GM23338 (cell line): ENCODE results near the gene L3MBTL4. TPM values are rescaled to one million over a fixed set of nuclear protein-coding genes. Genes with fewer than 3 reads are reported as not detected.

Experiments used
- ATAC-seq: fragments of 200-7000 bp; cut with Tn5 transposase; 3 replicates; pipeline ENCODE4 v1.9.1; 2020
- DNase-seq: peaks from one replicate; pipeline ENCODE4 v3.0.0-alpha.2; 2015; ENCODE audit warnings: low spot score
- H2AFZ ChIP-seq: fragments of 200-600 bp; sonication (generic); 2 replicates; pipeline ENCODE4 v1.8.0; 2016; ENCODE audit warnings: antibody characterized with exemption, mild to moderate bottlenecking, moderate library complexity
- H3F3A ChIP-seq: fragments of 200-600 bp; sonication (generic); replicated peaks from 2 replicates; pipeline ENCODE4 v1.8.0; 2017; ENCODE audit warnings: antibody characterized with exemption, mixed run types, low read depth
- H3K27ac ChIP-seq: fragments of 200-600 bp; sonication (generic); 2 replicates; pipeline ENCODE4 v1.6.1; 2016; ENCODE audit warnings: low read depth
- H3K27me3 ChIP-seq: fragments of 200-600 bp; sonication (generic); 2 replicates; pipeline ENCODE4 v1.8.0; 2016; ENCODE audit warnings: mild to moderate bottlenecking, mixed run types, moderate library complexity; ENCODE audit not compliant: insufficient read depth
- H3K36me3 ChIP-seq: fragments of 200-600 bp; sonication (generic); 2 replicates; pipeline ENCODE4 v1.8.0; 2016; ENCODE audit warnings: mild to moderate bottlenecking; ENCODE audit not compliant: insufficient read depth
- H3K4me1 ChIP-seq: fragments of 200-600 bp; sonication (generic); 2 replicates; pipeline ENCODE4 v1.8.0; 2016; ENCODE audit warnings: mild to moderate bottlenecking, moderate library complexity; ENCODE audit not compliant: insufficient read depth
- H3K4me2 ChIP-seq: fragments of 200-600 bp; sonication (generic); 2 replicates; pipeline ENCODE4 v1.7.1; 2017; ENCODE audit warnings: mixed run types
- H3K4me3 ChIP-seq: fragments of 200-600 bp; sonication (generic); 2 replicates; pipeline ENCODE4 v1.6.1; 2016; ENCODE audit warnings: mixed run types
- H3K79me2 ChIP-seq: fragments of 200-600 bp; sonication (generic); replicated peaks from 2 replicates; pipeline ENCODE4 v1.8.0; 2017; ENCODE audit warnings: mild to moderate bottlenecking; ENCODE audit not compliant: insufficient read depth
- H3K9me2 ChIP-seq: fragments of 200-600 bp; sonication (generic); 2 replicates; pipeline ENCODE4 v1.8.0; 2017; ENCODE audit not compliant: insufficient read depth
- H4K20me1 ChIP-seq: fragments of 200-600 bp; sonication (generic); replicated peaks from 2 replicates; pipeline ENCODE4 v1.8.0; 2017; ENCODE audit warnings: mild to moderate bottlenecking; ENCODE audit not compliant: insufficient read depth
- H3K27ac Mint-ChIP-seq: 2 replicates; pipeline ENCODE4 v1.8.0; 2020; ENCODE audit warnings: inconsistent platforms, mild to moderate bottlenecking, moderate library complexity, mixed read lengths
- H3K27me3 Mint-ChIP-seq: 3 replicates; pipeline ENCODE4 v1.8.0; 2022; ENCODE audit warnings: low read depth, mild to moderate bottlenecking, moderate library complexity, mixed read lengths, inconsistent platforms; ENCODE audit not compliant: insufficient read depth, poor library complexity
- H3K36me3 Mint-ChIP-seq: 3 replicates; pipeline ENCODE4 v1.8.0; 2021; ENCODE audit warnings: low read depth, mild to moderate bottlenecking, inconsistent platforms, moderate library complexity, mixed read lengths
- H3K4me1 Mint-ChIP-seq: 3 replicates; pipeline ENCODE4 v1.8.0; 2020; ENCODE audit warnings: mild to moderate bottlenecking, inconsistent platforms, mixed read lengths
- H3K4me3 Mint-ChIP-seq: 3 replicates; pipeline ENCODE4 v1.8.0; 2021; ENCODE audit warnings: moderate library complexity, mild to moderate bottlenecking, inconsistent platforms, mixed read lengths
- H3K9me3 Mint-ChIP-seq: 3 replicates; pipeline ENCODE4 v1.8.0; 2020; ENCODE audit warnings: moderate library complexity, mild to moderate bottlenecking, inconsistent platforms, mixed read lengths
- CREB1 ChIP-seq: fragments of 250-450 bp; sonication (Bioruptor Pico); IDR thresholded peaks from 2 replicates; pipeline ENCODE4 v1.5.0; 2020; ENCODE audit warnings: low read depth, mild to moderate bottlenecking, moderate library complexity
- ETS1 ChIP-seq: IDR thresholded peaks from 2 replicates; pipeline ENCODE4 v1.6.1; 2016; ENCODE audit warnings: antibody characterized with exemption
- EZH2 ChIP-seq: fragments of 200-600 bp; sonication (generic); IDR thresholded peaks from one replicate; pipeline ENCODE4 v1.8.0; 2017; ENCODE audit warnings: antibody characterized with exemption, mild to moderate bottlenecking, low read depth; ENCODE audit not compliant: unreplicated experiment
- EZH2phosphoT487 ChIP-seq: fragments of 200-600 bp; sonication (generic); IDR thresholded peaks from one replicate; pipeline ENCODE4 v1.8.1; 2018; ENCODE audit warnings: antibody characterized with exemption; ENCODE audit not compliant: unreplicated experiment
- JUNB ChIP-seq: IDR thresholded peaks from one replicate; pipeline ENCODE4 v1.6.1; 2016; ENCODE audit warnings: antibody characterized with exemption; ENCODE audit not compliant: unreplicated experiment
- NANOG ChIP-seq: IDR thresholded peaks from 2 replicates; pipeline ENCODE4 v1.6.1; 2016; ENCODE audit warnings: antibody characterized with exemption, borderline replicate concordance
- POLR2AphosphoS5 ChIP-seq: IDR thresholded peaks from 2 replicates; pipeline ENCODE4 v1.6.1; 2016; ENCODE audit warnings: antibody characterized with exemption, low read depth
- STAT1 ChIP-seq: IDR thresholded peaks from one replicate; pipeline ENCODE4 v1.6.1; 2016; ENCODE audit warnings: antibody characterized with exemption; ENCODE audit not compliant: unreplicated experiment
- ZNF114 ChIP-seq: fragments of 250-450 bp; sonication (Bioruptor Pico); IDR thresholded peaks from 2 replicates; pipeline ENCODE4 v1.5.0; 2020; ENCODE audit warnings: mild to moderate bottlenecking, moderate library complexity
- ZNF331 ChIP-seq: fragments of 250-450 bp; sonication (Bioruptor Pico); IDR thresholded peaks from 2 replicates; pipeline ENCODE4 v1.5.0; 2020; ENCODE audit warnings: low read depth, mild to moderate bottlenecking, moderate library complexity
- polyA plus RNA-seq: library from polyadenylated mRNA; unstranded; fragments of >200 nt; fragmentation: Nextera tagmentation; extraction: Ambion mirVana; gene quantifications from 2 replicates; pipeline ENCODE4 v1.2.1, GENCODE V29; 2016
- total RNA-seq: library from RNA; depleted of rRNA; stranded (reverse); fragments of >200 nt; shearing (Covaris generic); gene quantifications from 2 replicates; pipeline ENCODE4 v1.2.3, GENCODE V29; 2014
- TF ChIP-seq, protein P1 (sequence below): fragments of 250-450 bp; sonication (Bioruptor Pico); IDR thresholded peaks from 2 replicates; pipeline ENCODE4 v1.5.0; 2020; ENCODE audit warnings: mild to moderate bottlenecking, moderate library complexity
- TF ChIP-seq, protein P2 (sequence below): IDR thresholded peaks from one replicate; pipeline ENCODE4 v1.6.1; 2018; ENCODE audit warnings: antibody characterized with exemption; ENCODE audit not compliant: unreplicated experiment

Gene L3MBTL4
- total and polyA plus RNA-seq, 2 experiments from 2014 or later, result 0.48 to 2.8 TPM

GRCh38 chr18:6211174-6211504, 203.6 kb downstream of the L3MBTL4 start (continued):
- TF ChIP-seq, protein P1, sequence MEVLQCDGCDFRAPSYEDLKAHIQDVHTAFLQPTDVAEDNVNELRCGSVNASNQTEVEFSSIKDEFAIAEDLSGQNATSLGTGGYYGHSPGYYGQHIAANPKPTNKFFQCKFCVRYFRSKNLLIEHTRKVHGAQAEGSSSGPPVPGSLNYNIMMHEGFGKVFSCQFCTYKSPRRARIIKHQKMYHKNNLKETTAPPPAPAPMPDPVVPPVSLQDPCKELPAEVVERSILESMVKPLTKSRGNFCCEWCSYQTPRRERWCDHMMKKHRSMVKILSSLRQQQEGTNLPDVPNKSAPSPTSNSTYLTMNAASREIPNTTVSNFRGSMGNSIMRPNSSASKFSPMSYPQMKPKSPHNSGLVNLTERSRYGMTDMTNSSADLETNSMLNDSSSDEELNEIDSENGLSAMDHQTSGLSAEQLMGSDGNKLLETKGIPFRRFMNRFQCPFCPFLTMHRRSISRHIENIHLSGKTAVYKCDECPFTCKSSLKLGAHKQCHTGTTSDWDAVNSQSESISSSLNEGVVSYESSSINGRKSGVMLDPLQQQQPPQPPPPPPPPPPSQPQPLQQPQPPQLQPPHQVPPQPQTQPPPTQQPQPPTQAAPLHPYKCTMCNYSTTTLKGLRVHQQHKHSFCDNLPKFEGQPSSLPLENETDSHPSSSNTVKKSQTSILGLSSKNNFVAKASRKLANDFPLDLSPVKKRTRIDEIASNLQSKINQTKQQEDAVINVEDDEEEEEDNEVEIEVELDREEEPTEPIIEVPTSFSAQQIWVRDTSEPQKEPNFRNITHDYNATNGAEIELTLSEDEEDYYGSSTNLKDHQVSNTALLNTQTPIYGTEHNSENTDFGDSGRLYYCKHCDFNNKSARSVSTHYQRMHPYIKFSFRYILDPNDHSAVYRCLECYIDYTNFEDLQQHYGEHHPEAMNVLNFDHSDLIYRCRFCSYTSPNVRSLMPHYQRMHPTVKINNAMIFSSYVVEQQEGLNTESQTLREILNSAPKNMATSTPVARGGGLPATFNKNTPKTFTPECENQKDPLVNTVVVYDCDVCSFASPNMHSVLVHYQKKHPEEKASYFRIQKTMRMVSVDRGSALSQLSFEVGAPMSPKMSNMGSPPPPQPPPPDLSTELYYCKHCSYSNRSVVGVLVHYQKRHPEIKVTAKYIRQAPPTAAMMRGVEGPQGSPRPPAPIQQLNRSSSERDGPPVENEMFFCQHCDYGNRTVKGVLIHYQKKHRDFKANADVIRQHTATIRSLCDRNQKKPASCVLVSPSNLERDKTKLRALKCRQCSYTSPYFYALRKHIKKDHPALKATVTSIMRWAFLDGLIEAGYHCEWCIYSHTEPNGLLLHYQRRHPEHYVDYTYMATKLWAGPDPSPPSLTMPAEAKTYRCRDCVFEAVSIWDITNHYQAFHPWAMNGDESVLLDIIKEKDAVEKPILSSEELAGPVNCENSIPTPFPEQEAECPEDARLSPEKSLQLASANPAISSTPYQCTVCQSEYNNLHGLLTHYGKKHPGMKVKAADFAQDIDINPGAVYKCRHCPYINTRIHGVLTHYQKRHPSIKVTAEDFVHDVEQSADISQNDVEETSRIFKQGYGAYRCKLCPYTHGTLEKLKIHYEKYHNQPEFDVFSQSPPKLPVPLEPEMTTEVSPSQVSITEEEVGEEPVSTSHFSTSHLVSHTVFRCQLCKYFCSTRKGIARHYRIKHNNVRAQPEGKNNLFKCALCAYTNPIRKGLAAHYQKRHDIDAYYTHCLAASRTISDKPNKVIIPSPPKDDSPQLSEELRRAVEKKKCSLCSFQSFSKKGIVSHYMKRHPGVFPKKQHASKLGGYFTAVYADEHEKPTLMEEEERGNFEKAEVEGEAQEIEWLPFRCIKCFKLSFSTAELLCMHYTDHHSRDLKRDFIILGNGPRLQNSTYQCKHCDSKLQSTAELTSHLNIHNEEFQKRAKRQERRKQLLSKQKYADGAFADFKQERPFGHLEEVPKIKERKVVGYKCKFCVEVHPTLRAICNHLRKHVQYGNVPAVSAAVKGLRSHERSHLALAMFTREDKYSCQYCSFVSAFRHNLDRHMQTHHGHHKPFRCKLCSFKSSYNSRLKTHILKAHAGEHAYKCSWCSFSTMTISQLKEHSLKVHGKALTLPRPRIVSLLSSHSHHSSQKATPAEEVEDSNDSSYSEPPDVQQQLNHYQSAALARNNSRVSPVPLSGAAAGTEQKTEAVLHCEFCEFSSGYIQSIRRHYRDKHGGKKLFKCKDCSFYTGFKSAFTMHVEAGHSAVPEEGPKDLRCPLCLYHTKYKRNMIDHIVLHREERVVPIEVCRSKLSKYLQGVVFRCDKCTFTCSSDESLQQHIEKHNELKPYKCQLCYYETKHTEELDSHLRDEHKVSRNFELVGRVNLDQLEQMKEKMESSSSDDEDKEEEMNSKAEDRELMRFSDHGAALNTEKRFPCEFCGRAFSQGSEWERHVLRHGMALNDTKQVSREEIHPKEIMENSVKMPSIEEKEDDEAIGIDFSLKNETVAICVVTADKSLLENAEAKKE (CRISPR knock-in tag), result no peak
- TF ChIP-seq POLR2AphosphoS5, result no peak

GRCh38 chr18:6210349-6211173, 204.2 kb downstream of the L3MBTL4 start:
- ATAC-seq (no peak), DNase-seq (no peak)
- H3K4me2 ChIP-seq, result no peak overlapping the region
- no peaks in the 10 kb centered on the region for H3K4me1 ChIP-seq
- H3K36me3 ChIP-seq, result no peaks in the 10 kb centered on the region
- H3K4me1 Mint-ChIP-seq, result peaks cover 6% of the 10 kb centered on the region
- H3K4me3 Mint-ChIP-seq, result no peak overlapping the region
- no peaks in the 10 kb centered on the region for H3K27me3 ChIP-seq
- H3K9me2 ChIP-seq, result no peaks in the 10 kb centered on the region
- H3K27ac Mint-ChIP-seq, result no peak overlapping the region
- H3K27ac ChIP-seq, result no peak overlapping the region
- no peaks in the 10 kb centered on the region for H3K36me3 Mint-ChIP-seq
- no peaks in the 10 kb centered on the region for H3K79me2 ChIP-seq
- H3F3A ChIP-seq, result no peaks in the 10 kb centered on the region
- H3K4me3 ChIP-seq, result no peak overlapping the region
- no peaks in the 10 kb centered on the region for H3K27me3 Mint-ChIP-seq
- H2AFZ ChIP-seq, result no peak overlapping the region
- no peaks in the 10 kb centered on the region for H3K9me3 Mint-ChIP-seq
- H4K20me1 ChIP-seq, result no peaks in the 10 kb centered on the region
- TF ChIP-seq STAT1 (no peak), POLR2AphosphoS5 (no peak), CREB1 (CRISPR knock-in tag) (no peak), EZH2 (no peak), ZNF331 (CRISPR knock-in tag) (no peak), EZH2phosphoT487 (no peak), ZNF114 (CRISPR knock-in tag) (no peak), NANOG (no peak), ETS1 (no peak), JUNB (no peak)
- TF ChIP-seq, protein P2, sequence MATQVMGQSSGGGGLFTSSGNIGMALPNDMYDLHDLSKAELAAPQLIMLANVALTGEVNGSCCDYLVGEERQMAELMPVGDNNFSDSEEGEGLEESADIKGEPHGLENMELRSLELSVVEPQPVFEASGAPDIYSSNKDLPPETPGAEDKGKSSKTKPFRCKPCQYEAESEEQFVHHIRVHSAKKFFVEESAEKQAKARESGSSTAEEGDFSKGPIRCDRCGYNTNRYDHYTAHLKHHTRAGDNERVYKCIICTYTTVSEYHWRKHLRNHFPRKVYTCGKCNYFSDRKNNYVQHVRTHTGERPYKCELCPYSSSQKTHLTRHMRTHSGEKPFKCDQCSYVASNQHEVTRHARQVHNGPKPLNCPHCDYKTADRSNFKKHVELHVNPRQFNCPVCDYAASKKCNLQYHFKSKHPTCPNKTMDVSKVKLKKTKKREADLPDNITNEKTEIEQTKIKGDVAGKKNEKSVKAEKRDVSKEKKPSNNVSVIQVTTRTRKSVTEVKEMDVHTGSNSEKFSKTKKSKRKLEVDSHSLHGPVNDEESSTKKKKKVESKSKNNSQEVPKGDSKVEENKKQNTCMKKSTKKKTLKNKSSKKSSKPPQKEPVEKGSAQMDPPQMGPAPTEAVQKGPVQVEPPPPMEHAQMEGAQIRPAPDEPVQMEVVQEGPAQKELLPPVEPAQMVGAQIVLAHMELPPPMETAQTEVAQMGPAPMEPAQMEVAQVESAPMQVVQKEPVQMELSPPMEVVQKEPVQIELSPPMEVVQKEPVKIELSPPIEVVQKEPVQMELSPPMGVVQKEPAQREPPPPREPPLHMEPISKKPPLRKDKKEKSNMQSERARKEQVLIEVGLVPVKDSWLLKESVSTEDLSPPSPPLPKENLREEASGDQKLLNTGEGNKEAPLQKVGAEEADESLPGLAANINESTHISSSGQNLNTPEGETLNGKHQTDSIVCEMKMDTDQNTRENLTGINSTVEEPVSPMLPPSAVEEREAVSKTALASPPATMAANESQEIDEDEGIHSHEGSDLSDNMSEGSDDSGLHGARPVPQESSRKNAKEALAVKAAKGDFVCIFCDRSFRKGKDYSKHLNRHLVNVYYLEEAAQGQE, result no peak
